Measurements from ENCODE around the gene ADGRF5.

ADGRF5 gene

DNA sequence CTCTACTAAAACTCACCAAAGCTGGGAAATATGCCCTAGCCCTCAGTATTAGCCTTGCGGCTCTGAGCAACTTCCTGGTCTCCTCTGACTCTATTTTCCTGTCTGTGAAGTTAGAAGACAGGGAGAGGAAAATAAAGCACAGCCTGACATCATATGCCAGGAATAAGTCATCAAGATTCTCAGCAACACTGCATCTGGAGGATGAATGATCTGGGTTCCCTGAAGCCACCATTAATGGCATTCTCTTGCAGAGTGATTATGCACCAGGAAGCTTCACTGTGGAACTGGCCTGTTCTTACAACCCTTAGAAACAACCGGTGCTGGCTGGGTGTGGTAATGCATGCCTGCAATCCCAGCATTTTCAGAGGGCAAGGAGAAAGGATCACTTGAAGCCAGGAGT, 12.4 kb downstream of the ADGRF5 start:
- 67% methylated on average over 2 of the region's 2 CpGs for WGBS
- no peaks in the 10 kb centered on the region; the same call in 1 of the 2 replicates for H3K4me1 ChIP-seq (ENCODE audit: insufficient read depth, low read length)

DNA sequence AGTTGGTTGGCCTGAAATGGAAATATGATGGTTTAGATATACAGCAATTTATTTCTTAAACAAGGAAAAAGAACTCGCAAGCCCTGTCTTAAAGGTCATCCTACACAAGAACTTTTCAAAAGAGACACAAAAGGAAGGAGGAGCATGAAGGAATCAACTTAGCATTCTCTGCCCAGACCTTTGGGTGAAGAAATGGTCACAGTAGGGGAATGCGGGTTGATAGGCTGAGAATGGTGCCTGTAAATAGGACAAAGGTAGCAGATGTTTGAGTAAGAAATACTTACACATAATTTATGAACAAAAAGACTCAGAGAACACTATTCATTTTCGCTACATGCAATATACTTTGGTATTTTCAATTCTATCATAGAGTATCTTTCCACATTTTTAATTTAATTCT, 15.0 kb downstream of the ADGRF5 start:
- H3K9me3 ChIP-seq (ENCODE audit: insufficient read depth, low read depth, low read length) = no peaks in the 10 kb centered on the region
- H3K36me3 ChIP-seq (ENCODE audit: insufficient read depth, low read length) = no peaks in the 10 kb centered on the region
- H3K27ac ChIP-seq (ENCODE audit: low read depth, low read length) = no peak overlapping the region
- no peak overlapping the region for H3K4me3 ChIP-seq (ENCODE audit: low read length)
- H3K9ac ChIP-seq (ENCODE audit: low read depth, low read length) = no peak overlapping the region
- H3K27me3 ChIP-seq (ENCODE audit: insufficient read depth, low read length) = no peaks in the 10 kb centered on the region
- H3K4me1 ChIP-seq (ENCODE audit: insufficient read depth, low read length) = no peaks in the 10 kb centered on the region; the same call in 1 of the 2 replicates
- WGBS = 91% methylated on average over 3 of the region's 3 CpGs

More for the DNA sequence above, 12.4 kb downstream of the ADGRF5 start:
- Histone ChIP-seq H3K9me3 (ENCODE audit: insufficient read depth, low read depth, low read length) (no peaks in the 10 kb centered on the region), H3K27me3 (ENCODE audit: insufficient read depth, low read length) (no peaks in the 10 kb centered on the region), H3K36me3 (ENCODE audit: insufficient read depth, low read length) (no peaks in the 10 kb centered on the region), H3K4me3 (ENCODE audit: low read length) (no peak overlapping the region), H3K9ac (ENCODE audit: low read depth, low read length) (no peak overlapping the region), H3K27ac (ENCODE audit: low read depth, low read length) (no peak overlapping the region)

DNA sequence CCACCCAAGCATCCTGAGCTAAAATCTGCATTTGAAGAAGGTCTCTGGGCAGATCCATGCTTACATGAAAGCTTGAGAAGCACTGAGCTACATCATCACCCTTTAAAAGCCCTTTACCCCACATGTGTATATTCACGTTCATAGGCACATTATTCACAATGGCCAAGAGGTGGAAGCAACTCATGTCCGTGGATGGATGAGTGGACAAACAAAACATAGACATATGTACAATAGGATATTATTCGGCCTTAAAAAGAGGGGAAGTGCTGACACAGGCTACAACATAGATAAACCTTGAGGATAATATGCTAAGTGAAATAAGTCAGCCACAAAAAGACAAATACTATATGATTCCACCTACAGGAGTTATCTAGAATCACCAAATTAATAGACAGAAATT, 17.6 kb downstream of the ADGRF5 start:
- 88% methylated on average over 3 of the region's 3 CpGs for WGBS
- Histone ChIP-seq H3K27ac (ENCODE audit: low read depth, low read length) (no peak overlapping the region), H3K9ac (ENCODE audit: low read depth, low read length) (no peak overlapping the region), H3K4me3 (ENCODE audit: low read length) (no peak overlapping the region), H3K4me1 (ENCODE audit: insufficient read depth, low read length) (no peaks in the 10 kb centered on the region; the same call in 1 of the 2 replicates), H3K9me3 (ENCODE audit: insufficient read depth, low read depth, low read length) (no peaks in the 10 kb centered on the region), H3K36me3 (ENCODE audit: insufficient read depth, low read length) (no peaks in the 10 kb centered on the region), H3K27me3 (ENCODE audit: insufficient read depth, low read length) (no peaks in the 10 kb centered on the region)

DNA sequence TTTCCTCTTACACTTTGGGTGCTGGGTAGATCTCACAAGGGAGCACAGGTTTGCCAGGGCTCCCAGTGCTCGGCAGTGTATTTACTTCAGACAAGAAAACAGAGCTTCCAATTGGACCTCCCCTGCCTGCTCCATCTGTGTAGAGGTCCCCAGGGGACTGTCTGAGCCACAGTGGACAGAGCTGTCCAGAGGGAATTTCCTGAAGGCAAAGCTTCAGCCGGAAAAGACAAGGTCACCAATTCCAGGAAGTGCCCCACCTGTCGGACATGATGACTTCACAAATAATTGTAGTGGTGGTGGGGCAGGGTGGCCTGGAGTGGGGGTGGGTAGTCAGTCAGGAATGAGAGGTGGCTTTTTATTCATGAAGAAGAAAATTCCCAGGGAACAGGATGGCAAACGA, 18.6 kb downstream of the ADGRF5 start:
- H3K36me3 ChIP-seq (ENCODE audit: insufficient read depth, low read length) = no peaks in the 10 kb centered on the region
- no peak overlapping the region for H3K27ac ChIP-seq (ENCODE audit: low read depth, low read length)
- H3K4me1 ChIP-seq (ENCODE audit: insufficient read depth, low read length) = no peaks in the 10 kb centered on the region; the same call in 1 of the 2 replicates
- H3K9me3 ChIP-seq (ENCODE audit: insufficient read depth, low read depth, low read length) = no peaks in the 10 kb centered on the region
- H3K27me3 ChIP-seq (ENCODE audit: insufficient read depth, low read length) = no peaks in the 10 kb centered on the region
- H3K4me3 ChIP-seq (ENCODE audit: low read length) = no peak overlapping the region
- no peak overlapping the region for H3K9ac ChIP-seq (ENCODE audit: low read depth, low read length)
- WGBS = 89% methylated on average over 4 of the region's 4 CpGs

DNA sequence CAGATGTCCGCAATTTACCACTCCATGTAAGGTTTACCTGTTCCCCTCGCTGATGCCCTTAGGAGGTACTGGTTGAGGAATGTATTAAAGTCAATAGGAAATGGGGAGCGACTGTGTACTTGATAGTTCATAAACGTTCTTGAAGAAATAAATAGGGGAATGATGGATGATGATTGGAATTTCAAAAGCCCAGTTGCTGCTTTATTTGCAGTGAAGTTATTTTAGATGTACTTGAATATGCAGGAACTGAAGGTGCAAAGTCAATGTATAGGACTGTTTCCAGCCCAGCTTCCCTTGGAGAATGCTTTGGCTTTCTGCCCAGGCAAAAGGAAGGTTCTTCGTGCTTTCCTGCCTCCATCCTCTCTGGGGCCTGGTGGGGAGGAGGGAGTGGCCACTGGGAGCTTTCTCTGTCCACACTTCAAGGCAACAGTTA, 19.8 kb downstream of the ADGRF5 start:
- 90% methylated on average over 5 of the region's 5 CpGs for WGBS
- Histone ChIP-seq H3K9ac (ENCODE audit: low read depth, low read length) (no peak overlapping the region), H3K36me3 (ENCODE audit: insufficient read depth, low read length) (no peaks in the 10 kb centered on the region), H3K4me3 (ENCODE audit: low read length) (no peak overlapping the region), H3K27me3 (ENCODE audit: insufficient read depth, low read length) (no peaks in the 10 kb centered on the region), H3K4me1 (ENCODE audit: insufficient read depth, low read length) (no peaks in the 10 kb centered on the region; the same call in 1 of the 2 replicates), H3K9me3 (ENCODE audit: insufficient read depth, low read depth, low read length) (no peaks in the 10 kb centered on the region), H3K27ac (ENCODE audit: low read depth, low read length) (no peak overlapping the region)

DNA sequence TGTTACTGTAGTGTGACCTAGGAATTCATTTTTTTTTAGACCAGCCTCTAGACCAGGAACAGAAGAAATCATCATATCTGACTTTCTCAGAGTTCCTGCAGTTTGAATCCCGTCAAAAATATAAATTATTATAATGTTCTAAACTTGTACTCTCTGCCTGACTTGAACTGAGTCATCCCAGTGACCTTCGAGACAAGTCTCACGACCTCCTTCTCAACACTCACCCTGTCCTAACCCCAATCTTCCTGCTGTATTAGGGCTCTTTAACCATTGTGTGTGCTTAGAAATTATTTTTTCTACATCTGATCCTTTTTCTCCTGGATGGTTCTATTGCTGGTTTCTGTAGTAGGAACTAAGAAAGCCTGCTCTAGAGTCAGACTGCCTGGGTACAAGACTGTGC, 21.5 kb downstream of the ADGRF5 start:
- no peaks in the 10 kb centered on the region for H3K27me3 ChIP-seq (ENCODE audit: insufficient read depth, low read length)
- no peaks in the 10 kb centered on the region for H3K36me3 ChIP-seq (ENCODE audit: insufficient read depth, low read length)
- WGBS = 89% methylated on average over 3 of the region's 3 CpGs

DNA sequence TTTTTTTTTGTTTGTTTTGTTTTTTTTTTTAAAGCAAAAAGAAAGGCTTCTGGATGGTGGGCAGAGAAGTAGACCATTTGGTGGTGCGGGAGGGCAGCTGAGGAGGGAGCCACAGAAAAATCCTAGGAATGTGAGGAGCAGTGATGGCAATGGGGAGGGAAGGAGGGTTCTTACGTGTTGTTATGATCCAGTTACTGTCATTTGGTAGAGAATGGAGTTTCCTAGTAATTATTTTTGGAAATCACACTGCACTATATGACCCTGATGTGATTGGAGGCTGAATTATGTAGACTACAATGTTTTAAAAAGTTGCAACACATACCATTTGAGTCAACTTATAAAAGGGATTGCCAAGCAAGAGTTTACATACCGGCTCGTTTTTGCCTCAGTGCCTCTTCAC, 22.1 kb downstream of the ADGRF5 start:
- 78% methylated on average over 4 of the region's 4 CpGs for WGBS
- no peaks in the 10 kb centered on the region for H3K27me3 ChIP-seq (ENCODE audit: insufficient read depth, low read length)
- no peak overlapping the region for H3K9ac ChIP-seq (ENCODE audit: low read depth, low read length)
- no peaks in the 10 kb centered on the region for H3K36me3 ChIP-seq (ENCODE audit: insufficient read depth, low read length)
- H3K4me1 ChIP-seq (ENCODE audit: insufficient read depth, low read length) = no peaks in the 10 kb centered on the region
- H3K4me3 ChIP-seq (ENCODE audit: low read length) = no peak overlapping the region
- no peak overlapping the region for H3K27ac ChIP-seq (ENCODE audit: low read depth, low read length)
- no peaks in the 10 kb centered on the region for H3K9me3 ChIP-seq (ENCODE audit: insufficient read depth, low read depth, low read length)

More for the DNA sequence above, 21.5 kb downstream of the ADGRF5 start:
- Histone ChIP-seq H3K4me3 (ENCODE audit: low read length) (no peak overlapping the region), H3K4me1 (ENCODE audit: insufficient read depth, low read length) (no peaks in the 10 kb centered on the region), H3K9ac (ENCODE audit: low read depth, low read length) (no peak overlapping the region), H3K9me3 (ENCODE audit: insufficient read depth, low read depth, low read length) (no peaks in the 10 kb centered on the region), H3K27ac (ENCODE audit: low read depth, low read length) (no peak overlapping the region)

DNA sequence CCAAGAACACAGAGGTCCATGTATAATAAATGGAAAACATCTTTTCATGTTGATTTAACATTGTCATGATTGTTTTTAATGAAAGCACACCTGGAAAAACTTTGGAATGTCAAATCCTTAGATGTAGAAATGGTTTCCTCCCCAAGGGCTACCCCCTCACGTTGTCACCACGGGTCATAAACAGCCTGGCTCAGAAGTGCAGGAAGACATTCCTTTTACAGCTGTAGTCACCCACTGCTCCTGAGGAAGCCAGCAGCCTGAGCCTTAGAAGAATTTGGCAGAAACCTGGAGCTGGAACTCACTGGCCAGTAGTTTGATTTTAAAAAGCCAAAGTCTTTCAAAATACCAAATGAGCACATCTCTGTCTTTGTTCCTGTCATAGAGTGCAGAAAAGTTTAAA, 23.7 kb downstream of the ADGRF5 start:
- Histone ChIP-seq H3K27ac (ENCODE audit: low read depth, low read length) (no peak overlapping the region), H3K27me3 (ENCODE audit: insufficient read depth, low read length) (no peaks in the 10 kb centered on the region), H3K9me3 (ENCODE audit: insufficient read depth, low read depth, low read length) (no peaks in the 10 kb centered on the region), H3K4me1 (ENCODE audit: insufficient read depth, low read length) (no peaks in the 10 kb centered on the region), H3K36me3 (ENCODE audit: insufficient read depth, low read length) (no peaks in the 10 kb centered on the region), H3K9ac (ENCODE audit: low read depth, low read length) (no peak overlapping the region), H3K4me3 (ENCODE audit: low read length) (no peak overlapping the region)
- 46% methylated on average over 2 of the region's 2 CpGs for WGBS

DNA sequence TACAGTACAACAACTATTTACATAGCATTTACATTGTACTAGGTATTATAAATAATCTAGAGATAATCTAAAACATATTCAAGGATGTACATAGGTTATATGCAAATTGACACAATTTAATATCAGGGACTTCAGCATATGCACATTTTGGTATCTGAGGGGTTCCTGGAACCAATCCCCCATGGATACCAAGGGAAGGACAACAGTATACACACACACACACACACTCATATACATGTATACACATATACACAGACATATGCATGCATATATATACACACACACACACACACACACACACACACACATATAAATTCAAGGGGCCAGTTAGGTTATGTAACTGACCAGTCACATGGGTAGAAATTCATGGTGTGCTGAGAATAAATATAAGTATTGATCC, 24.9 kb downstream of the ADGRF5 start:
- Histone ChIP-seq H3K36me3 (ENCODE audit: insufficient read depth, low read length) (no peaks in the 10 kb centered on the region), H3K9me3 (ENCODE audit: insufficient read depth, low read depth, low read length) (no peaks in the 10 kb centered on the region), H3K4me1 (ENCODE audit: insufficient read depth, low read length) (no peaks in the 10 kb centered on the region), H3K27me3 (ENCODE audit: insufficient read depth, low read length) (no peaks in the 10 kb centered on the region), H3K4me3 (ENCODE audit: low read length) (no peak overlapping the region), H3K27ac (ENCODE audit: low read depth, low read length) (no peak overlapping the region), H3K9ac (ENCODE audit: low read depth, low read length) (no peak overlapping the region)

DNA sequence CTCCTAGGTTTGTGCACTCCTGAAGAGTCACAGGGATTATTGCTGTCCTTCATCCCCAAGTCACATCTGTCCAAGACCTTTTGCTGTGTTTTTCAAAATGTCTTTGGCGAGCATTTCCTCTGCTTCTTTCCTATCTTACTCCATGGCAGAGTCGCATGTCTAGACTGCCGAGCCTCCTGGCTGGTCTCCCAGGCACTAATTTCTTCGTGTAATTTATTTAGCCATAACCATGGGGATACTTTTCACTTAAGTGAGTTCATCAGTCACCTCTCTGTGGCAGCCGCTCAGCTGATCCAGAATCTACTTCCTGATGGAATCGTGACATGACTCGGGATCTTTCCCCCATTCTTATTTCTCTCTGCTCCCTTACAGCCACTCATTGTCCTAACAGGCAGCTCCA, 25.8 kb downstream of the ADGRF5 start:
- H3K27ac ChIP-seq (ENCODE audit: low read depth, low read length) = no peak overlapping the region
- no peaks in the 10 kb centered on the region for H3K36me3 ChIP-seq (ENCODE audit: insufficient read depth, low read length)
- 95% methylated on average over 7 of the region's 7 CpGs for WGBS
- no peaks in the 10 kb centered on the region for H3K4me1 ChIP-seq (ENCODE audit: insufficient read depth, low read length)
- H3K4me3 ChIP-seq (ENCODE audit: low read length) = no peak overlapping the region
- H3K9ac ChIP-seq (ENCODE audit: low read depth, low read length) = no peak overlapping the region
- no peaks in the 10 kb centered on the region for H3K27me3 ChIP-seq (ENCODE audit: insufficient read depth, low read length)
- H3K9me3 ChIP-seq (ENCODE audit: insufficient read depth, low read depth, low read length) = no peaks in the 10 kb centered on the region

DNA sequence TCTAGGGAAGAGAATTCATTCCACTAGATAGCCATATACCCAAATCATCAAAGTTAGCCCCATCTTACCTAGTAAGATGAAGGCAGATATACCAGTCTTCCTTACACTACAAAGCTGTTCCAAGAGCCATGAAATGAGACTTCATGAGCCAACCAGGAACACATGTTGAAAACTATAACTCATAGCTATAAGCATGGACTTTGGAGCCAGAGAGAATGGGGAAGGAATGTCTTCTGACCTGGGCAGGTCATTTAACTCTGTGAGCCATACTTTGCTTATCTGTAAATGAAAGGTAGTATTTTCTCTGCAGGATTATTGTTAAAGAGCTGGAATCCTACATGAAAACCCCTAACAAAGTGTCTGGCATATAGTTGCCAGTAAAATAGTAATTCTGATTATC, 27.3 kb downstream of the ADGRF5 start:
- H3K27me3 ChIP-seq (ENCODE audit: insufficient read depth, low read length) = no peaks in the 10 kb centered on the region
- no peak overlapping the region for H3K27ac ChIP-seq (ENCODE audit: low read depth, low read length)
- H3K4me3 ChIP-seq (ENCODE audit: low read length) = no peak overlapping the region
- no peaks in the 10 kb centered on the region for H3K9me3 ChIP-seq (ENCODE audit: insufficient read depth, low read depth, low read length)
- H3K36me3 ChIP-seq (ENCODE audit: insufficient read depth, low read length) = no peaks in the 10 kb centered on the region
- H3K9ac ChIP-seq (ENCODE audit: low read depth, low read length) = no peak overlapping the region
- no peaks in the 10 kb centered on the region for H3K4me1 ChIP-seq (ENCODE audit: insufficient read depth, low read length)

DNA sequence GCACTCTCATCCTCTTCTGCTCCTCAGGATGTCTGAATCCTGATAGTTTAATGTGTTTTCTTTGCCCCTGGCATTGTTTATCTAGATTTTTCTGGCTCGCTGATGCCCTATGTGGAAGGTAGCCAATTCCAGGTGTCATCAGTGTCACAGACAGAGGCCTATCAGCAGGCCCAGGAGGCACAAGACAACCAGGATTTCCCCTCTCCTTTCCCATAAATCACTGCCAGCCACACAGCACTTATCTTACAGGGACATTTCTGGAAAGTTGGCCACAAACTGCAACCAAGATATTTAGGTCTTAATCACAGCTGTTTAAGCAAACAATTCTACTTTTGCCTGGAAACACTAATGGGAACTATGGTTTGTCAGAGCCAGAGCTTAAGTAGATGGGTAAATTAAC, 28.1 kb downstream of the ADGRF5 start:
- Histone ChIP-seq H3K9ac (ENCODE audit: low read depth, low read length) (no peak overlapping the region), H3K9me3 (ENCODE audit: insufficient read depth, low read depth, low read length) (no peaks in the 10 kb centered on the region), H3K4me3 (ENCODE audit: low read length) (no peak overlapping the region), H3K27ac (ENCODE audit: low read depth, low read length) (no peak overlapping the region), H3K36me3 (ENCODE audit: insufficient read depth, low read length) (no peaks in the 10 kb centered on the region), H3K4me1 (ENCODE audit: insufficient read depth, low read length) (no peaks in the 10 kb centered on the region), H3K27me3 (ENCODE audit: insufficient read depth, low read length) (no peaks in the 10 kb centered on the region)
- WGBS = 96% methylated on average over 1 of the region's 1 CpG
